ENCODE results near the gene PCSK7. TPM values are rescaled to one million over a fixed set of nuclear protein-coding genes. Genes with fewer than 3 reads are reported as not detected.

Gene PCSK7
- total and polyA plus RNA-seq, 2 donors (not counting 3 experiments of a cell fraction or from before 2014, with no cell fraction given), result 40.8 to 72.7 TPM

DNA sequence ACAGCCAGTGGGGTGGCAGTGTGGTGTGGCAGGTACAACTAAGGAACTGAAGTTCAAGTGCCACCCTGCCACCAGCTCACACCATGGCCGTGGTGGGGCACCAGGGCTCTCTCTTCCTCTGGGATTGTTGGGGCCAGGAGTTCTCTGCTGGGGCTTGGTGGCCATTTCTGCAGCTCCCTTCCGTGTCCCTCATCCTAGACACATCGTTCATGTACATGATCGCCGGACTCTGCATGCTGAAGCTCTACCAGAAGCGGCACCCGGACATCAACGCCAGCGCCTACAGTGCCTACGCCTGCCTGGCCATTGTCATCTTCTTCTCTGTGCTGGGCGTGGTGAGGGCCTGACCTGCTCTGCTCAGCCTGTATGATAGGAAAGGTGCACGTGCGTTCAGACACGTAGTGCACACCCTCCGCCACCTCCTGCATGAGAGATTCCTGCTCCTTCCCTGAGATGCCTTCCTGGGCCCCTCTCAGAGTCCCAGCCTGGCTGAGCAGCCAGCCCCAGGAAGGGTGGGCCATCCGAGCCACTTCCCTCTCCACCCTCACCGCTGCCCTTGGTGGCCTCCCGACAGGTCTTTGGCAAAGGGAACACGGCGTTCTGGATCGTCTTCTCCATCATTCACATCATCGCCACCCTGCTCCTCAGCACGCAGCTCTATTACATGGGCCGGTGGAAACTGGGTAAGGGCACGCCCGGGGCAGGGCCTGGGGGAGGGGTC, 40.0 kb downstream of the PCSK7 start:
- H3K27me3 ChIP-seq (ENCODE audit: control insufficient read depth in 2 of 2, insufficient read depth in 2 of 2, low read length in 2 of 2), result no peaks in the 10 kb centered on the region
- H3K9ac ChIP-seq (replicated peaks; ENCODE audit: extremely low read depth, insufficient read depth, low read length), result no peak overlapping the region
- H3K9me3 ChIP-seq (replicated peaks; ENCODE audit: control insufficient read depth, insufficient read depth, low read length), result no peaks in the 10 kb centered on the region
- no peaks in the 10 kb centered on the region for H3K9me1 ChIP-seq (replicated peaks; ENCODE audit: control insufficient read depth, extremely low read depth, insufficient read depth, low read length)
- H3K36me3 ChIP-seq (ENCODE audit: control insufficient read depth in 2 of 2, extremely low read depth in 1 of 2, insufficient read depth in 2 of 2, low read length in 2 of 2), result peaks cover 0 to 35% of the 10 kb centered on the region in 2 experiments
- no peaks in the 10 kb centered on the region for H4K20me1 ChIP-seq (replicated peaks; ENCODE audit: control insufficient read depth, extremely low read depth, insufficient read depth, low read length)
- intact Hi-C loops (cut with micrococcal nuclease), result no loop called here
- H3K4me1 ChIP-seq (ENCODE audit: control insufficient read depth, extremely low read depth, insufficient read depth, low read length), result no peaks in the 10 kb centered on the region
- H2AFZ ChIP-seq (ENCODE audit: low read depth, low read length), result no peak overlapping the region
- no peak overlapping the region for H3K27ac ChIP-seq (ENCODE audit: insufficient read depth, low read depth, low read length)
- H3K79me2 ChIP-seq (ENCODE audit: control insufficient read depth, insufficient read depth, low read length), result no peaks in the 10 kb centered on the region
- no peak for DNase-seq (ENCODE audit: low read depth, low spot score)
- TF ChIP-seq POLR2AphosphoS5 (IDR thresholded peaks at IDR 0.05; ENCODE audit: insufficient read depth, low read depth, low read length), result no peak
- no peak for FAIRE-seq
- H3K4me2 ChIP-seq (ENCODE audit: insufficient read depth, low read length), result no peak overlapping the region
- ChIA-PET CTCF (interaction anchor here (1.0 kb wide), 1 partner anchor 11 kb away, joined by 6 read pairs; no protein-coding TSS in a partner anchor), POLR2A (no interaction called here)
- BruUV-seq (replicated peaks), result no TSS peak
- dilution Hi-C loops (cut with MboI; ENCODE audit: extremely low pct_ligation_motif_present, low sequenced_read_pairs), result no loop called here
- no peak overlapping the region for H3K4me3 ChIP-seq (replicated peaks in 1 of 3; ENCODE audit: insufficient read depth in 1 of 3, low read depth in 1 of 3, low read length in 3 of 3)

GRCh38 chr11:117189941-117190544, 41.8 kb downstream of the PCSK7 start:
- ChIA-PET POLR2A (no interaction called here), CTCF (no interaction called here)
- Histone ChIP-seq H3K9me3 (replicated peaks; ENCODE audit: control insufficient read depth, insufficient read depth, low read length) (no peaks in the 10 kb centered on the region), H2AFZ (ENCODE audit: low read depth, low read length) (no peak overlapping the region), H3K4me2 (ENCODE audit: insufficient read depth, low read length) (no peak overlapping the region), H3K9me1 (replicated peaks; ENCODE audit: control insufficient read depth, extremely low read depth, insufficient read depth, low read length) (no peaks in the 10 kb centered on the region), H3K27ac (ENCODE audit: insufficient read depth, low read depth, low read length) (no peak overlapping the region), H3K9ac (replicated peaks; ENCODE audit: extremely low read depth, insufficient read depth, low read length) (no peak overlapping the region), H3K36me3 (ENCODE audit: control insufficient read depth in 2 of 2, extremely low read depth in 1 of 2, insufficient read depth in 2 of 2, low read length in 2 of 2) (peaks cover 0 to 33% of the 10 kb centered on the region in 2 experiments), H4K20me1 (replicated peaks; ENCODE audit: control insufficient read depth, extremely low read depth, insufficient read depth, low read length) (no peaks in the 10 kb centered on the region), H3K4me1 (ENCODE audit: control insufficient read depth, extremely low read depth, insufficient read depth, low read length) (no peaks in the 10 kb centered on the region), H3K27me3 (ENCODE audit: control insufficient read depth in 2 of 2, insufficient read depth in 2 of 2, low read length in 2 of 2) (no peaks in the 10 kb centered on the region), H3K79me2 (ENCODE audit: control insufficient read depth, insufficient read depth, low read length) (no peaks in the 10 kb centered on the region), H3K4me3 (replicated peaks in 1 of 3; ENCODE audit: insufficient read depth in 1 of 3, low read depth in 1 of 3, low read length in 3 of 3) (no peak overlapping the region)
- no TSS peak for BruUV-seq (replicated peaks)
- TF ChIP-seq POLR2AphosphoS5 (IDR thresholded peaks at IDR 0.05; ENCODE audit: insufficient read depth, low read depth, low read length), result no peak
- TF ChIP-seq POLR2A (IDR thresholded peaks at IDR 0.05; ENCODE audit: low read depth, low read length), result no peak
- no peak for TF ChIP-seq GATA2 (IDR thresholded peaks at IDR 0.05; ENCODE audit: insufficient read depth, insufficient read length, low read depth, low read length)
- no peak for TF ChIP-seq MYC (IDR thresholded peaks at IDR 0.05; ENCODE audit: low read depth, low read length)
- TF ChIP-seq, protein P1, sequence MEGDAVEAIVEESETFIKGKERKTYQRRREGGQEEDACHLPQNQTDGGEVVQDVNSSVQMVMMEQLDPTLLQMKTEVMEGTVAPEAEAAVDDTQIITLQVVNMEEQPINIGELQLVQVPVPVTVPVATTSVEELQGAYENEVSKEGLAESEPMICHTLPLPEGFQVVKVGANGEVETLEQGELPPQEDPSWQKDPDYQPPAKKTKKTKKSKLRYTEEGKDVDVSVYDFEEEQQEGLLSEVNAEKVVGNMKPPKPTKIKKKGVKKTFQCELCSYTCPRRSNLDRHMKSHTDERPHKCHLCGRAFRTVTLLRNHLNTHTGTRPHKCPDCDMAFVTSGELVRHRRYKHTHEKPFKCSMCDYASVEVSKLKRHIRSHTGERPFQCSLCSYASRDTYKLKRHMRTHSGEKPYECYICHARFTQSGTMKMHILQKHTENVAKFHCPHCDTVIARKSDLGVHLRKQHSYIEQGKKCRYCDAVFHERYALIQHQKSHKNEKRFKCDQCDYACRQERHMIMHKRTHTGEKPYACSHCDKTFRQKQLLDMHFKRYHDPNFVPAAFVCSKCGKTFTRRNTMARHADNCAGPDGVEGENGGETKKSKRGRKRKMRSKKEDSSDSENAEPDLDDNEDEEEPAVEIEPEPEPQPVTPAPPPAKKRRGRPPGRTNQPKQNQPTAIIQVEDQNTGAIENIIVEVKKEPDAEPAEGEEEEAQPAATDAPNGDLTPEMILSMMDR (IDR thresholded peaks at IDR 0.05; ENCODE audit: extremely low read depth in 1 of 2, insufficient read depth in 1 of 2, low read depth in 1 of 2, low read length in 2 of 2), result no peak
- no peak for TF ChIP-seq FOS (IDR thresholded peaks at IDR 0.05; ENCODE audit: borderline replicate concordance, insufficient read depth, low read length)
- TF ChIP-seq JUN (IDR thresholded peaks at IDR 0.05; ENCODE audit: borderline replicate concordance, insufficient read depth, insufficient read length, low read depth), result no peak
- FAIRE-seq (no peak), DNase-seq (ENCODE audit: low read depth, low spot score) (no peak)
- dilution Hi-C loops (cut with MboI; ENCODE audit: extremely low pct_ligation_motif_present, low sequenced_read_pairs), result no loop called here
- intact Hi-C loops (cut with micrococcal nuclease), result no loop called here
